ENCODE results near the gene CLTC.

CLTC gene

GRCh38 chr17:59730268-59730834 is 110.7 kb downstream of the CLTC start:
- no peak for DNase-seq

- DNase-seq: no peak
Measured at GRCh38 chr17:59733697-59734096, 114.0 kb downstream of the CLTC start.

- DNase-seq: no peak
Measured at GRCh38 chr17:59734226-59734625, 114.5 kb downstream of the CLTC start.

- DNase-seq: no peak
Measured at GRCh38 chr17:59737324-59737723, 117.6 kb downstream of the CLTC start.

GRCh38 chr17:59743842-59744241 is 124.1 kb downstream of the CLTC start:
- no peak for DNase-seq

- no peak for DNase-seq
Measured at GRCh38 chr17:59745040-59745439, 125.3 kb downstream of the CLTC start.
